SKM-1 (cell line): ENCODE measurements around the gene POLRMT.
A peak's percentile ranks its signal among the peaks of the same experiment; 100 is the strongest.

Experiments
- DNase-seq: peaks from one replicate; lab custom pipeline; 2025; ENCODE audit not compliant: unreplicated experiment; lab: John Stamatoyannopoulos, UW

The POLRMT gene

GRCh38 chr19:663682-664117, 30.4 kb upstream of the POLRMT start:
- DNase-seq = no peak

- peak; percentile 97 for DNase-seq
Measured at GRCh38 chr19:662962-663681, 29.8 kb upstream of the POLRMT start, which contains the start of gene RNF126. Gene RNF126, minus strand, starts transcription at chr19:663214. Its CDS starts 93 bp downstream, at chr19:663121.

GRCh38 chr19:662207-662961, 29.0 kb upstream of the POLRMT start:
- DNase-seq = no peak

- DNase-seq = no peak
Measured at GRCh38 chr19:661427-662196, 28.3 kb upstream of the POLRMT start.

- DNase-seq = no peak
Measured at GRCh38 chr19:660793-661426, 27.6 kb upstream of the POLRMT start.

- no peak for DNase-seq
Measured at GRCh38 chr19:658916-659839, 25.8 kb upstream of the POLRMT start.

- DNase-seq = no peak
Measured at GRCh38 chr19:658059-658839, 24.9 kb upstream of the POLRMT start.

- DNase-seq = no peak
Measured at GRCh38 chr19:657611-658010, 24.3 kb upstream of the POLRMT start.

GRCh38 chr19:656751-657559, 23.6 kb upstream of the POLRMT start:
- DNase-seq = no peak

- DNase-seq = no peak
Measured at GRCh38 chr19:655691-656090, 22.4 kb upstream of the POLRMT start.

- no peak for DNase-seq
Measured at GRCh38 chr19:653425-653824, 20.1 kb upstream of the POLRMT start.

- DNase-seq = no peak
Measured at GRCh38 chr19:652467-653389, 19.4 kb upstream of the POLRMT start.

GRCh38 chr19:651991-652390, 18.7 kb upstream of the POLRMT start:
- DNase-seq = no peak

- DNase-seq = no peak
Measured at GRCh38 chr19:651114-651818, 17.9 kb upstream of the POLRMT start.

- DNase-seq = no peak
Measured at GRCh38 chr19:650121-650520, 16.8 kb upstream of the POLRMT start.

GRCh38 chr19:648904-649801, 15.8 kb upstream of the POLRMT start:
- DNase-seq = no peak
